ENCODE data around the gene UBL3. TPM values are rescaled to one million over a fixed set of nuclear protein-coding genes. Genes with fewer than 3 reads are reported as not detected.

UBL3 gene
- total and polyA plus RNA-seq, 10 donors: 10.2 to 39.1 (median 30.5) TPM

GRCh38 chr13:29889111-29889510 is 38.7 kb upstream of the UBL3 start:
- TF ChIP-seq CTCF (IDR thresholded peaks at IDR 0.05 in 8 of 11, conservative IDR thresholded peaks at IDR 0.05 in 3 of 11): no peak
- TF ChIP-seq POLR2A (IDR thresholded peaks at IDR 0.05): no peak
- no peak for TF ChIP-seq POLR2AphosphoS5 (IDR thresholded peaks at IDR 0.05)
- WGBS, 5 donors: 93 to 100% (median 98%) methylated on average over 3 of the region's 3 CpGs
- Histone ChIP-seq H3K4me3 (no peak overlapping the region), H3K27me3 (replicated peaks in 1 of 7) (no peaks in the 10 kb centered on the region), H3K4me1 (no peaks in the 10 kb centered on the region), H3K27ac (no peak overlapping the region), H3K9me3 (no peaks in the 10 kb centered on the region), H3K36me3 (no peaks in the 10 kb centered on the region)
- DNase-seq: no peak
- intact Hi-C loops (cut with DNase I; ENCODE audit: low total_unique reads): no loop called here

GRCh38 chr13:29888306-29888705 is 37.9 kb upstream of the UBL3 start:
- intact Hi-C loops (cut with DNase I; ENCODE audit: low total_unique reads): no loop called here
- Histone ChIP-seq H3K27me3 (replicated peaks in 1 of 7) (no peaks in the 10 kb centered on the region), H3K36me3 (no peaks in the 10 kb centered on the region), H3K4me1 (no peaks in the 10 kb centered on the region), H3K27ac (no peak overlapping the region), H3K9me3 (no peaks in the 10 kb centered on the region), H3K4me3 (no peak overlapping the region)
- WGBS, 5 donors: 62 to 68% (median 66%) methylated on average over 4 of the region's 4 CpGs
- no peak for TF ChIP-seq CTCF (IDR thresholded peaks at IDR 0.05 in 8 of 11, conservative IDR thresholded peaks at IDR 0.05 in 3 of 11)
- no peak for TF ChIP-seq POLR2A (IDR thresholded peaks at IDR 0.05)
- no peak for TF ChIP-seq POLR2AphosphoS5 (IDR thresholded peaks at IDR 0.05)
- DNase-seq: no peak

GRCh38 chr13:29887686-29888085 is 37.3 kb upstream of the UBL3 start:
- Histone ChIP-seq H3K4me1 (no peaks in the 10 kb centered on the region), H3K9me3 (no peaks in the 10 kb centered on the region)

GRCh38 chr13:29887030-29887557 is 36.7 kb upstream of the UBL3 start:
- intact Hi-C loops (cut with DNase I; ENCODE audit: low total_unique reads): no loop called here
- Histone ChIP-seq H3K4me3 (no peak overlapping the region), H3K9me3 (no peaks in the 10 kb centered on the region), H3K27ac (no peak overlapping the region), H3K27me3 (replicated peaks in 1 of 7) (no peaks in the 10 kb centered on the region), H3K36me3 (no peaks in the 10 kb centered on the region), H3K4me1 (no peaks in the 10 kb centered on the region)
- TF ChIP-seq POLR2A (IDR thresholded peaks at IDR 0.05): no peak
- TF ChIP-seq POLR2AphosphoS5 (IDR thresholded peaks at IDR 0.05): no peak
- TF ChIP-seq CTCF (IDR thresholded peaks at IDR 0.05 in 8 of 11, conservative IDR thresholded peaks at IDR 0.05 in 3 of 11): no peak
- DNase-seq: no peak
- 74 to 87% (median 81%) methylated on average over 5 of the region's 5 CpGs for WGBS, 5 donors

More at GRCh38 chr13:29887686-29888085, 37.3 kb upstream of the UBL3 start:
- 79 to 84% (median 80%) methylated on average over 5 of the region's 5 CpGs for WGBS, 5 donors
- H3K36me3 ChIP-seq: no peaks in the 10 kb centered on the region
- TF ChIP-seq POLR2AphosphoS5 (IDR thresholded peaks at IDR 0.05): no peak
- no peaks in the 10 kb centered on the region for H3K27me3 ChIP-seq (replicated peaks in 1 of 7)
- intact Hi-C loops (cut with DNase I; ENCODE audit: low total_unique reads): no loop called here
- H3K4me3 ChIP-seq: no peak overlapping the region
- no peak for DNase-seq
- no peak overlapping the region for H3K27ac ChIP-seq

GRCh38 chr13:29886446-29886845 is 36.0 kb upstream of the UBL3 start:
- 84 to 93% (median 87%) methylated on average over 8 of the region's 8 CpGs for WGBS, 5 donors
- H3K36me3 ChIP-seq: no peaks in the 10 kb centered on the region
- TF ChIP-seq POLR2AphosphoS5 (IDR thresholded peaks at IDR 0.05) (no peak), CTCF (IDR thresholded peaks at IDR 0.05 in 8 of 11, conservative IDR thresholded peaks at IDR 0.05 in 3 of 11) (no peak), POLR2A (IDR thresholded peaks at IDR 0.05) (no peak)

More at GRCh38 chr13:29886446-29886845, 36.0 kb upstream of the UBL3 start:
- no peak overlapping the region for H3K4me3 ChIP-seq
- DNase-seq: no peak
- H3K27me3 ChIP-seq (replicated peaks in 1 of 7): no peaks in the 10 kb centered on the region
- no peak overlapping the region for H3K27ac ChIP-seq
- no peaks in the 10 kb centered on the region for H3K4me1 ChIP-seq
- H3K9me3 ChIP-seq: no peaks in the 10 kb centered on the region
- intact Hi-C loops (cut with DNase I; ENCODE audit: low total_unique reads): no loop called here
